WERI-Rb-1 (cell line): ENCODE measurements around the gene CDCP2.

ENCODE experiments used
- DNase-seq: peaks from one replicate; pipeline ENCODE4 v3.0.0-alpha.2; 2020
- H3K27ac ChIP-seq: fragments of 250-450 bp; sonication (Bioruptor Pico); 2 replicates; pipeline ENCODE4 v1.5.1; 2020; ENCODE audit warnings: mild to moderate bottlenecking, moderate library complexity
- H3K27me3 ChIP-seq: fragments of 250-450 bp; sonication (Bioruptor Pico); 2 replicates; pipeline ENCODE4 v1.5.1; 2021; ENCODE audit warnings: mild to moderate bottlenecking, low read depth, moderate library complexity; ENCODE audit not compliant: insufficient read depth, severe bottlenecking
- H3K36me3 ChIP-seq: fragments of 250-450 bp; sonication (Bioruptor Pico); 2 replicates; pipeline ENCODE4 v1.5.1; 2020; ENCODE audit warnings: mild to moderate bottlenecking, moderate library complexity
- H3K4me3 ChIP-seq: 2 replicates; pipeline ENCODE4 v1.5.1; 2011; ENCODE audit warnings: low read depth, mild to moderate bottlenecking, control low read depth, low read length
- H3K9me3 ChIP-seq: fragments of 250-450 bp; sonication (Bioruptor Pico); 2 replicates; pipeline ENCODE4 v1.5.1; 2021; ENCODE audit warnings: mild to moderate bottlenecking, moderate library complexity; ENCODE audit not compliant: severe bottlenecking
- TF ChIP-seq, protein P1 (sequence below): IDR thresholded peaks from 2 replicates; pipeline ENCODE4 v1.5.1; 2011; ENCODE audit warnings: low read depth, mild to moderate bottlenecking, control low read depth, inconsistent platforms, low read length

CDCP2 gene

GRCh38 chr1:54160351-54160750 lies 7.6 kb upstream of the CDCP2 start:
- Histone ChIP-seq H3K9me3 (no peaks in the 10 kb centered on the region), H3K4me3 (no peak overlapping the region), H3K27me3 (no peaks in the 10 kb centered on the region), H3K36me3 (no peaks in the 10 kb centered on the region), H3K27ac (no peak overlapping the region)
- TF ChIP-seq, protein P1, sequence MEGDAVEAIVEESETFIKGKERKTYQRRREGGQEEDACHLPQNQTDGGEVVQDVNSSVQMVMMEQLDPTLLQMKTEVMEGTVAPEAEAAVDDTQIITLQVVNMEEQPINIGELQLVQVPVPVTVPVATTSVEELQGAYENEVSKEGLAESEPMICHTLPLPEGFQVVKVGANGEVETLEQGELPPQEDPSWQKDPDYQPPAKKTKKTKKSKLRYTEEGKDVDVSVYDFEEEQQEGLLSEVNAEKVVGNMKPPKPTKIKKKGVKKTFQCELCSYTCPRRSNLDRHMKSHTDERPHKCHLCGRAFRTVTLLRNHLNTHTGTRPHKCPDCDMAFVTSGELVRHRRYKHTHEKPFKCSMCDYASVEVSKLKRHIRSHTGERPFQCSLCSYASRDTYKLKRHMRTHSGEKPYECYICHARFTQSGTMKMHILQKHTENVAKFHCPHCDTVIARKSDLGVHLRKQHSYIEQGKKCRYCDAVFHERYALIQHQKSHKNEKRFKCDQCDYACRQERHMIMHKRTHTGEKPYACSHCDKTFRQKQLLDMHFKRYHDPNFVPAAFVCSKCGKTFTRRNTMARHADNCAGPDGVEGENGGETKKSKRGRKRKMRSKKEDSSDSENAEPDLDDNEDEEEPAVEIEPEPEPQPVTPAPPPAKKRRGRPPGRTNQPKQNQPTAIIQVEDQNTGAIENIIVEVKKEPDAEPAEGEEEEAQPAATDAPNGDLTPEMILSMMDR: no peak
- no peak for DNase-seq

GRCh38 chr1:54159733-54160316 lies 7.0 kb upstream of the CDCP2 start:
- no peak overlapping the region for H3K27ac ChIP-seq
- DNase-seq: no peak
- no peaks in the 10 kb centered on the region for H3K36me3 ChIP-seq
- H3K4me3 ChIP-seq: no peak overlapping the region
- no peaks in the 10 kb centered on the region for H3K27me3 ChIP-seq
- H3K9me3 ChIP-seq: no peaks in the 10 kb centered on the region
- TF ChIP-seq, protein P1: no peak

- Histone ChIP-seq H3K4me3 (no peak overlapping the region), H3K27ac (no peak overlapping the region), H3K27me3 (no peaks in the 10 kb centered on the region), H3K36me3 (no peaks in the 10 kb centered on the region), H3K9me3 (no peaks in the 10 kb centered on the region)
- DNase-seq: no peak
- TF ChIP-seq, protein P1: no peak
Measured at GRCh38 chr1:54158071-54158470, 5.3 kb upstream of the CDCP2 start.

- Histone ChIP-seq H3K36me3 (no peaks in the 10 kb centered on the region), H3K9me3 (no peaks in the 10 kb centered on the region), H3K27me3 (no peaks in the 10 kb centered on the region), H3K4me3 (no peak overlapping the region), H3K27ac (no peak overlapping the region)
- TF ChIP-seq, protein P1: no peak
- no peak for DNase-seq
Measured at GRCh38 chr1:54157401-54157800, 4.6 kb upstream of the CDCP2 start.

GRCh38 chr1:54156986-54157385 lies 4.2 kb upstream of the CDCP2 start:
- H3K9me3 ChIP-seq: no peaks in the 10 kb centered on the region
- TF ChIP-seq, protein P1: no peak
- DNase-seq: no peak
- no peaks in the 10 kb centered on the region for H3K27me3 ChIP-seq
- H3K4me3 ChIP-seq: no peak overlapping the region
- no peak overlapping the region for H3K27ac ChIP-seq
- H3K36me3 ChIP-seq: no peaks in the 10 kb centered on the region

GRCh38 chr1:54156201-54156600 lies 3.4 kb upstream of the CDCP2 start:
- no peaks in the 10 kb centered on the region for H3K9me3 ChIP-seq
- TF ChIP-seq, protein P1: no peak
- H3K4me3 ChIP-seq: no peak overlapping the region
- no peak overlapping the region for H3K27ac ChIP-seq
- H3K36me3 ChIP-seq: no peaks in the 10 kb centered on the region
- H3K27me3 ChIP-seq: no peaks in the 10 kb centered on the region
- DNase-seq: no peak
